ENCODE data around the gene KCNF1.
A peak's percentile ranks its signal among the peaks of the same experiment; 100 is the strongest.

The KCNF1 gene

GRCh38 chr2:10897956-10898355, 13.8 kb upstream of the KCNF1 start:
- no peak for TF ChIP-seq CTCF (IDR thresholded peaks at IDR 0.05; ENCODE audit: extremely low read depth, missing control alignments)
- DNase-seq (ENCODE audit: low spot score) = no peak

GRCh38 chr2:10900216-10901109, 11.3 kb upstream of the KCNF1 start:
- DNase-seq (ENCODE audit: low spot score) = peak; percentile 74
- no peak for TF ChIP-seq CTCF (IDR thresholded peaks at IDR 0.05; ENCODE audit: extremely low read depth, missing control alignments)

GRCh38 chr2:10901160-10901939, 10.4 kb upstream of the KCNF1 start:
- no peak for TF ChIP-seq CTCF (IDR thresholded peaks at IDR 0.05; ENCODE audit: extremely low read depth, missing control alignments)
- no peak for DNase-seq (ENCODE audit: low spot score)

- no peak for DNase-seq (ENCODE audit: low spot score)
- TF ChIP-seq CTCF (IDR thresholded peaks at IDR 0.05; ENCODE audit: extremely low read depth, missing control alignments) = no peak
Observed at GRCh38 chr2:10903861-10904210, 7.9 kb upstream of the KCNF1 start.

GRCh38 chr2:10904455-10904854, 7.3 kb upstream of the KCNF1 start:
- no peak for DNase-seq (ENCODE audit: low spot score)
- no peak for TF ChIP-seq CTCF (IDR thresholded peaks at IDR 0.05; ENCODE audit: extremely low read depth, missing control alignments)

GRCh38 chr2:10905006-10905861, 6.5 kb upstream of the KCNF1 start:
- no peak for DNase-seq (ENCODE audit: low spot score)
- no peak for TF ChIP-seq CTCF (IDR thresholded peaks at IDR 0.05; ENCODE audit: extremely low read depth, missing control alignments)

All from GM20000 (cell line).